Left colon (tissue), 2 donors: ENCODE measurements around the gene POR. TPM values are rescaled to one million over a fixed set of nuclear protein-coding genes. Genes with fewer than 3 reads are reported as not detected.

Experiments
- ATAC-seq: fragments of 200-7000 bp; cut with Tn5 transposase; one replicate; pipeline ENCODE4 v1.9.1; 2020; ENCODE audit warnings: mild to moderate bottlenecking, moderate library complexity
- DNase-seq, 2 donors: peaks; one replicate each; pipeline ENCODE4 v3.0.0-alpha.2; 2020
- intact Hi-C, 2 donors: fragments of 100-400 bp; cut with DNase I in 1 of 2; cut with micrococcal nuclease in 1 of 2; formaldehyde crosslinking; loops; one replicate each; pipeline versions ENCODE4 v1.11.2 to v1.14.0; 2022; cut with DNase I, micrococcal nuclease
- total RNA-seq, 2 donors: library from RNA; stranded (reverse); fragmentation: NEBNext Ultra II Directional; extraction: Animal tissue kit (Norgen Biotek cat#: 25700); gene quantifications; one replicate each; pipeline ENCODE4 v1.2.1, GENCODE V29; 2021
- donor health status: DM: no; HTN: no; CAD: no.
- donor health status: DM: yes; HTN: yes; CAD: no.

The POR gene
- total RNA-seq, 2 donors from 2014 or later, result 131 to 150 TPM

DNA sequence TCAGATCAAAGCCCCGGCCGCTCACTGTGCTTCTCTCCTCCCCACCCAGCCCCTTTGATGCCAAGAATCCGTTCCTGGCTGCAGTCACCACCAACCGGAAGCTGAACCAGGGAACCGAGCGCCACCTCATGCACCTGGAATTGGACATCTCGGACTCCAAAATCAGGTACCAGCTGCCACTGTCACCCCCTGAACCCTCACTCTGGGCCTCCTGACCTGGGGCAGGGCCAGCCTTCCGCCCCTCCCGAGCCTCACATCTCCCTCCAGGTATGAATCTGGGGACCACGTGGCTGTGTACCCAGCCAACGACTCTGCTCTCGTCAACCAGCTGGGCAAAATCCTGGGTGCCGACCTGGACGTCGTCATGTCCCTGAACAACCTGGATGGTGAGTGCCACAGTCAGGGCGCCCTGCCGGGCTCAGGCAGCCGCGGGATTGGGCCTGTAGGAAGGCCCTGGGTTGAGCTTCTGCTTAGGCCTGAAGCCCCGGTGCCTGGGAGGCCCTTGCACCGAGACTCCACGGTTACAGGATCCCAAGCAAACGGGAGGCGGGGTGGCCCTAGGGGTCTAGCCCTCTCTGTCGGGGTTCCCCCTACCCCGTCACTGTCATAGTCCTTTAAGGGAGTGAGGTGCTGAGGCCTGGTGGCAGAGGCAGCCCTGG lies 68.6 kb downstream of the POR start:
- ATAC-seq (no peak), DNase-seq (no peak)
- intact Hi-C loops, result no loop called here

DNA sequence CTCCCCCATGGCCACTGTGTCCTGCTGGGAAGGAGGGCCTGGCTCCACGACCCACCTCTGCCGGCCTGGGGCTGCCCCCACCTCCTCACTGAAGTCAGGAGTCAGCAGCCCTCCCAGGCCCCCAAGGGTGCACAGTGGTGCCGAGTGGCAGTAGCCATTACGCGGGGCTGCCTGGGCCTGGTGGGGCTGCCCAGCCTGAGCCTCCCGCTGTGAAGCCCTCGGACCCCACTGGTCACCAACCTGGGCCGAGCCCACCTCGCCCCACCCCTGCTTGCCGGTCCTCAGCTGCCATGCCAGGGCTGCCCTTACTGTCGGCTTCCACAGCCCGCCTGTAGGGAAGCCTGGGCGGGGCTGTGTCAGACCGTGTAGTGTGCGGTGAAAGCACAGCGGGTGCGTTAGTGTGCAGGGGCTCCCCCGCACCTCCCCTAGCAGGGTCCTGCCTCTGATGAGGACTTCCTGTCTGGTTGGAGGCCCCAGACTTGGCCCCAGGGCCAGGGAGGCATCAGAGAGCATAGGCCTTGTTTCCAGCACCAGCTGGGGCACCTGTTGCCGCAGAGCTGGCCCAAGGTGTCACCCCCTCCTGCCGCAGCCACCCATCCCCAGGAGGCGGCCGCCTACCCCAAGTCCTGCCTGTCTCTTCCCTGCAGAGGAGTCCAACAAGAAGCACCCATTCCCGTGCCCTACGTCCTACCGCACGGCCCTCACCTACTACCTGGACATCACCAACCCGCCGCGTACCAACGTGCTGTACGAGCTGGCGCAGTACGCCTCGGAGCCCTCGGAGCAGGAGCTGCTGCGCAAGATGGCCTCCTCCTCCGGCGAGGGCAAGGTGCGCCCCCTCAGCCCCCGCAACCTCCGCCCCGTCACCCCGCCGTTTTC lies 69.4 kb downstream of the POR start:
- intact Hi-C loops, result no loop called here
- no peak for DNase-seq
- no peak for ATAC-seq

DNA sequence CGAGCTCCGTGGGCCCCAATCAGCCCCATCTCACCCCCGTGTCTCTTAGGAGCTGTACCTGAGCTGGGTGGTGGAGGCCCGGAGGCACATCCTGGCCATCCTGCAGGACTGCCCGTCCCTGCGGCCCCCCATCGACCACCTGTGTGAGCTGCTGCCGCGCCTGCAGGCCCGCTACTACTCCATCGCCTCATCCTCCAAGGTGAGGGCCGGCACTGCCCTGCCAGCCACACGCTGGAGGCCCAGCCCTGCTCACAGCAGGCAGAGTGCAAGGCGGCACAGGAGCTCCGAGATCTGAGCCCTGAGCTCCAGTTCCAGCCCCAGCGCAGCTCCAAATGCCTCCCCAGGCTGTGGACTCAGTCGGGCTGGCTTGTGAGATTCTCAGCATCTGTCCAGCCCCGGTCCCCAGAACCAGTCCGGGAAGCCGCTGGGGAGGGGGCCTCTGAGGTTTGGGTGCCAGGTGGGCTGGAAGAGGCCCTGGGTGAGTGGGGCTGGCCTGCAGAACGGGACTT lies 70.1 kb downstream of the POR start:
- ATAC-seq (no peak), DNase-seq (no peak)
- intact Hi-C loops, result no loop called here

DNA sequence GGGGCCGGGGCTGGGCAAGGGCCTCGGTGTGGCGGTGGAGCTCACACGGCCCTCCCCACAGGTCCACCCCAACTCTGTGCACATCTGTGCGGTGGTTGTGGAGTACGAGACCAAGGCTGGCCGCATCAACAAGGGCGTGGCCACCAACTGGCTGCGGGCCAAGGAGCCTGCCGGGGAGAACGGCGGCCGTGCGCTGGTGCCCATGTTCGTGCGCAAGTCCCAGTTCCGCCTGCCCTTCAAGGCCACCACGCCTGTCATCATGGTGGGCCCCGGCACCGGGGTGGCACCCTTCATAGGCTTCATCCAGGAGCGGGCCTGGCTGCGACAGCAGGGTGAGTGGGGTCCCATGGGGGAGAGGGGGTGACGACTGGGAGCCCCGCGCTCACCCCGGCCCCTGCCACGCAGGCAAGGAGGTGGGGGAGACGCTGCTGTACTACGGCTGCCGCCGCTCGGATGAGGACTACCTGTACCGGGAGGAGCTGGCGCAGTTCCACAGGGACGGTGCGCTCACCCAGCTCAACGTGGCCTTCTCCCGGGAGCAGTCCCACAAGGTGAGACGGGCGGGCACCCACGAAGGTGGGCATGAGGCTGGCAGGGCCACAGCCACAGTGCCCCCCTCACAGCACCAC lies 70.7 kb downstream of the POR start:
- intact Hi-C loops, result no loop called here
- DNase-seq, result peak in 1 of 2 donors; percentile 64
- peak; percentile 64 for ATAC-seq

DNA sequence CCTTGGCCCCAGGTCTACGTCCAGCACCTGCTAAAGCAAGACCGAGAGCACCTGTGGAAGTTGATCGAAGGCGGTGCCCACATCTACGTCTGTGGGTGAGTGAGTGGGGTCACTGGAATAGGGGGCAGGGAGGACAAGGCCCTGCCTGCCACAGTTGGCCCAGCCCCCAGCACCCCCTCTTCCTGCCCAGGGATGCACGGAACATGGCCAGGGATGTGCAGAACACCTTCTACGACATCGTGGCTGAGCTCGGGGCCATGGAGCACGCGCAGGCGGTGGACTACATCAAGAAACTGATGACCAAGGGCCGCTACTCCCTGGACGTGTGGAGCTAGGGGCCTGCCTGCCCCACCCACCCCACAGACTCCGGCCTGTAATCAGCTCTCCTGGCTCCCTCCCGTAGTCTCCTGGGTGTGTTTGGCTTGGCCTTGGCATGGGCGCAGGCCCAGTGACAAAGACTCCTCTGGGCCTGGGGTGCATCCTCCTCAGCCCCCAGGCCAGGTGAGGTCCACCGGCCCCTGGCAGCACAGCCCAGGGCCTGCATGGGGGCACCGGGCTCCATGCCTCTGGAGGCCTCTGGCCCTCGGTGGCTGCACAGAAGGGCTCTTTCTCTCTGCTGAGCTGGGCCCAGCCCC lies 71.3 kb downstream of the POR start:
- intact Hi-C loops, result no loop called here
- ATAC-seq (peak; percentile 7), DNase-seq (no peak)

DNA sequence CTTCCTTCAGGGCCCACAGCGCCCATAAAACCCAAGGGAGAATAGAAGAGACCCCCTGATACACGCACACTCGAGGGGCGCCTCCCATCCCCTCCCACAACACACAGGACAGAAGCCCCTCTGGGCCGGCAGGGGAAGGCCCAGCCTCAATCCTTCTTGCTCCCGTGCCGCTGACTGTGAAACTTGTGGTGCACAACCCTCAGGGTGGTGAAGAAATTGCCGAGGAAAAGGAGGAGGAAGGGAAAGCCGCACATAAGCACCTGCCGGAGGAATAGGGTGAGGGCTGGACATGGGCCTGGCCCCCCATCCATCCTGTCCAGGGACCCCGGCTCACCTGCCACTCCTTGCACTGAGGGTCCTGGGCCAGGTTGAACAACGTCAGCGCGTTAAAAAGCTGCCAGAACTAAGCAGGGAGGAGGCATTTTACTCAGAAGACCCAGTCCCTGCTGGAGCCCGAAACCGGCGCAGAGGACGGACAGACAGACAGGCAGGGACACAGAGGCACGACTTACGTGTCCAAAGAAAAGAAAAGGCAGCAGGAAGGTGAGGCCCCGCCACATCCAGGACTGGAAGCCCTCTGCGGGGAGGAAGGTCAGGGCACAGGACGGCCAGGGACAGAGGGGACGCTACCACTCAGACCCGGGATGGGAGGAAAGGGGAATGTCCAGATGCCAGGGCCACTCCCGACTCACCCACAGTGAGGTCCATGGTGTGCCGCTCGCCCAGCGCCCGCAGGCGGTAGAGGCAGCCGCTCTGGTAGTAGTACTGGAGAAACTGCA lies 72.3 kb downstream of the POR start:
- ATAC-seq, result no peak

DNA sequence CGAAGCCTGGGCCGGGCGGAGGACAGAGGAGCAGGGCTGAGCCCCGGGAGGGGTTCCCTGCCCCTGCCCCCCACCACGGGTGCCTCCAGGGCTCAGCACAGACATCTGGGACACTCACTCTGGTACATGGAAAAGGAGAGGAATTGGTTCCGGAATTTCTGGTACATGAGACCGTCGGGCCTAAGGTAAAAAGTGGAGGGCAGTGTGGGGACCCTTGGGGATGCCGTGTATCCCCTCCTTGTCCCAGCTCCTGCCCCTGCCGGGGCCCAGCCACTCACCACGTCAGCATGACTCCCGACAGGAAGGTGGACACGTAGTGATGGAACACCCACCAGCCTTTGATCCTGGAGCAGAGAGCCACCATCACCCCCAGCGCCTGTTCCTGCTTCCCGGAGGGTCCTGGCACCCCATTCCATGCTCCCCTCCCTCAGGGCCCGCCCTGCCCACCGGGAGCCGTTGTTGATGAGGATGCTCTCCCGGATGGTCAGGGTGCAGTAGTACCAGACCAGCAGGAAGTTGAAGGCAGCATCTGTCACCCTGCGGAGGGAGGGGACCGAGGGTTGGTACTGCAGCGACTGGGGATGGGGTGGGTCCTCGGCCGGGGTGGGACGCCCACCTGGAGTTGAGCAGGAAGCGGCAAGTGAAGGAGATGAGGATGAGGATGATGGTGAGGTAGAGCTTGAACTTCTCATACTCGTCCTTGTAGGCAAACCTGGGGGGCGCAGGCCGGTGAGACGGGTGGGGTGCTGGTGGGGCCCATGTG lies 73.0 kb downstream of the POR start:
- no peak for ATAC-seq
- intact Hi-C loops, result no loop called here
- DNase-seq, result no peak

More for the DNA sequence above, 72.3 kb downstream of the POR start:
- no peak for DNase-seq
- intact Hi-C loops, result no loop called here

DNA sequence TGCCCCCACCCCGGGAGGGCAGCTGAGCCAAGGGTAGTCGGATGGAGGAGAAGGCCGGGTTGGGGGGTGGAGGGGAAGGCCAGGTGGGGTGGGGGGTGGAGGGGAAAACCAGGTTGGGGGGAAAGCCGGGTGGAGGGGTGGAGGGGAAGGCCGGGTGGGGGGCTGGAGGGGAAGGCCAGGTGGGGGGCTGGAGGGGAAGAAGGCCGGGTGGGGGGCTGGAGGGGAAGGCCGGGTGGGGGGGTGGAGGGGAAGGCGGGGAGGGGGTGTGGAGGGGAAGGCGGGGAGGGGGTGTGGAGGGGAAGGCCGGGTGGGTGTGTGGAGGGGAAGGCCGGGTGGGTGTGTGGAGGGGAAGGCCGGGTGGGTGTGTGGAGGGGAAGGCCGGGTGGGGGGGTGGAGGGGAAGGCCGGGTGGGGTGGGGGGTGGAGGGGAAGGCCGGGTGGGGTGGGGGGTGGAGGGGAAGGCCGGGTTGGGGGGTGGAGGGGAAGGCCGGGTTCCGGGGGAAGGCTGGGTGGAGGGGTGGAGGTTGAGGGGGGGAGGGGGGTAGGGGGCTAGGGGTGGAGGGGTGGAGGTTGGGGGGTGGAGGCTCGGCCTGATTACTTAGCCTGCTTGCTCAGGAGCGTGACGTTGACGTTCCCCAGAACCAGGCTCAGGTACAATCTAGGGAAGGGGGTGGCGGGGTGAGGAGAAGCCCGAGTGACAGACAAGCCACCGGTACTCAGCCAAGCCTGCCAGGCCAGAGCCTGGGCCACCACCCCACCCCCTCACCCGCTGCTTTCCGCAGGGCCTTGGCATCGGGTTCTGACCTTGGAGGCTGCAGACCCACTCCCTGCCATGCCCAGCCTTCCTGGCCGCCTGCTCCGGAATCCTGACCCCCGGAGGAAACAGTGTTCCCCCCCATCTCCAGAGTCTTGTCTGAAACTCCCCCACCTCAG lies 73.9 kb downstream of the POR start:
- intact Hi-C loops, result no loop called here
- no peak for DNase-seq
- ATAC-seq, result no peak

DNA sequence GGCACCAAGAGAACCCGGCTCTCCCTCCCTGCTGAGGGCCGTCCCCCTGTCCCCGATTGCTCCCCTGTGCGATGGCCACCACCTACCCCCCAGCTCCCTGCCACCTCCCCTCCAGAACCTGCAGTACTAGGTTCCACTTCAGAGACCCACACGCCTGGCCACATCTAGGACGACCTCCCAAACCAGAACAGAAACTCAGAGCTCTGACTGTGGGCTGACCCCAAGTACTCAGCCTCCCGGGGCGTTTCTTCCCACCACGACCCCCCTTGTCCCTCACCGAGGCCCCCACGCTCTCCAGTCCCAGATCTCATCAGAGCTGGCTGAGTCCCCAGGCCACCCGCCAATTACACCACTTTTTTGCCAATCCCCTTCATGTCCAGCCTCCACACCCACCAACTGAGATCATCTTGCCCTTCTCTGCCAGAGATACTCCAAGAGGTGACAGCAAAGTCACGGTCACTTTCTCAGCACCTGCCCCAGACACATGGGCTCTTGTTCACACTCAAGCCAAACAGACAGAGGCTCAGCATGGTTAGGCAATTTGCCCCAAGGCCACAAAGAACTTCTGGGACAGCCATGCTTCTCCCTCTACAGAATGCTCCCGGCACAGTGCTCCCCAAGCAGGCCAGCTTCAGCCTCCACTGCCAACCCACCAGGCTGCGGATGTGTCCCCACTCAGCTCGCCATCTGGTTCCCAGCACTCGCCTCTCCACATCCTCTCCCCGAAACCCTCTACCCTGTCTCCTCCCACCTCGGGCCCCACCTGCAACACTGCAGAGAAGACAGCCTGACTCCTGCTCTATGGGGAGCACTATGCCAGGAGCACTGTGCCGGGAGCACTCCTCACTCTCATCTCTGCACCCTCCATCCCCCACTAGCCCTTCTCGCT lies 74.8 kb downstream of the POR start:
- intact Hi-C loops, result no loop called here
- DNase-seq (no peak), ATAC-seq (no peak)

DNA sequence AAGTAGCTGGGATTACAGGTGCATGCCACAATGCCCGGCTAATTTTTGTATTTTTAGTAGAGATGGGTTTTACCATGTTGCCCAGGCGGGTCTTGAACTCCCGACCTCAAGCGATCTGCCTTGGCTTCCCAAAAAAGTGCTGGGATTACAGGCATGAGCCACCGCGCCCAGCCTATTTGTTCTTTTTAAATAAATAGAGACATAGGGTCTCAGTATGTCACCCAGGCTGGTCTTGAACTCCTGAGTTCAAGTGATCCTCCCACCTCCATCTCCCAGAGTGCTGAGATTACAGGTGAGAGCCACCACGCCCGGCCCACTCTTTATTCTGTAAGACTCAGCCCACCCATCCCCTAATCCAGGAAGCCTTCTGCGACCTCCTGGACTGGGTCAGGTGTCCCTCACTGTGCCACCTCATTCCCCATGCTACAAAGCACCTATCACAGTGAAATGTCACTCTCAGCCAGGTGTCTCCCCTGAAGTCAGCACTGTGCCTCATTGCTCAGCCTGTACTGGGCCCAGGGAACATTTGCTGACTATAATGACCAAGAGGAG lies 76.7 kb downstream of the POR start:
- no peak for ATAC-seq
- DNase-seq, result no peak
- intact Hi-C loops, result no loop called here

DNA sequence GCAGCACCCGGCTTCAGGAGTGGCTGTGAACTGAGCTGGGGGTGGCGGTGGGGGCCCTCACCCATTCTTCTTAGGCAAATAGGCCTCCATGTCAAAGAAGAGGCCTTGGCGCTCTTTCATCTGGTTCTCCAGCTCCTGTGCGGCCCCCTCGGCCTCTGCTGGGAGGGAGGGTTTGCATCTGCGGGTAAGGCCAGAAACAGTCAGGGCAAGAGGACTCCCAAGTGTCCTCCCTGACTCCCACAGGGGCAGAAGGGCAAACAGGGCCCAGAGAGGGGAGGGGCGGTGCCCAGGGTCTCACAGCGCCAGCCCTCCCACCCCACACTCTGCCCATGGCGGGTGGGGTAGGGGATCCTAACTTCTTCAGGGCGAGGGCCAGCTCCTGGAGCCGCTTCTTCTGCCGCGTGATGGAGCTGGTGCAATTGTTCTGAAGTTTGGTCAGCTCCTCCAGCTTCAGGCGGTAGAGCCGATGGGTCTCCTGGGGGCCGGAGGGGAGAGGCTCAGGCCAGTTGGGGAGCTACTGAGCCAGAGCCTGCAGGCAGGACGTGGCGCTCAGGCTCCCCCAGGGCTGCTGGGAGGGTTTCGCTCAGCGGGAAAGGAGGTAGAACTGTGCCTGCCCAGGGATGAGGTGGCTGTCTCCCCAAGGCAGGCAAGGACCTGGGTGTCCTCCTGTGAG lies 77.3 kb downstream of the POR start:
- ATAC-seq, result no peak
- intact Hi-C loops, result no loop called here
- DNase-seq, result no peak

DNA sequence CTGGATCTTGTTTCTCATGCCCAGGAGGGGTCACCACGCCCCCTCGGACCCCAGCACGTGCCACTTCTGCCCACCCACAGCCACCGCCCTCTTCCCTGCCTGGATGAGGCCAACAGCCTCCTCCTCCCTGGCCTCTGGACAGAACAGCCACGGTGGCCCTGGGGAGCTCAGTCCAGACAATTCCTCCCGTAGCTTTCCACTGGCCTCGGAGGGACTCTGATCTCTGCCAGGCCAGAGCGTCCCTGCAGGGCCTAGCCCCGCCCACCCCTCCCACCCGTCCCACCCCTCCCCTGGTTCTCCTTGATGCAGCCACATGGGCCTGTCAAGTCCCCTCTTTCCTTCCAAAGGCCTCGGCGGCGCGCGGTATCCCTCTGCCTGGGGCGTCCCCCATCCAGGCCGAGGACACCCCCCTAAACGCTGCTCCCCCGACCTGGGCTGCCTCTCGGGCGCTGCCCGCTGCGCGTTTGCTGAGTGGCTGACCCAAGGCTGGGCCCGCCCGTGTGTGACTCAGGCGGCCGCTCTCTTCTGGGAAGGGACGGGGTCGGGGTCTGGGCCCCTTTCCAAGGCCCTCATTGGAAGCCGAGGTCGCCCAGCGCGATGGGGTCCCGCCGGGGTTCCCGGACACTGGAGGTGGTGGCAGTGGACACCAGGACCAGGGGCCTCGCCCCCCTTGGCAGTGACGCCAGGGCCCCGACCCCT lies 78.9 kb downstream of the POR start:
- ATAC-seq, result peak; percentile 52
- DNase-seq, result peak; percentile 67 to 72
- intact Hi-C loops, result no loop called here

DNA sequence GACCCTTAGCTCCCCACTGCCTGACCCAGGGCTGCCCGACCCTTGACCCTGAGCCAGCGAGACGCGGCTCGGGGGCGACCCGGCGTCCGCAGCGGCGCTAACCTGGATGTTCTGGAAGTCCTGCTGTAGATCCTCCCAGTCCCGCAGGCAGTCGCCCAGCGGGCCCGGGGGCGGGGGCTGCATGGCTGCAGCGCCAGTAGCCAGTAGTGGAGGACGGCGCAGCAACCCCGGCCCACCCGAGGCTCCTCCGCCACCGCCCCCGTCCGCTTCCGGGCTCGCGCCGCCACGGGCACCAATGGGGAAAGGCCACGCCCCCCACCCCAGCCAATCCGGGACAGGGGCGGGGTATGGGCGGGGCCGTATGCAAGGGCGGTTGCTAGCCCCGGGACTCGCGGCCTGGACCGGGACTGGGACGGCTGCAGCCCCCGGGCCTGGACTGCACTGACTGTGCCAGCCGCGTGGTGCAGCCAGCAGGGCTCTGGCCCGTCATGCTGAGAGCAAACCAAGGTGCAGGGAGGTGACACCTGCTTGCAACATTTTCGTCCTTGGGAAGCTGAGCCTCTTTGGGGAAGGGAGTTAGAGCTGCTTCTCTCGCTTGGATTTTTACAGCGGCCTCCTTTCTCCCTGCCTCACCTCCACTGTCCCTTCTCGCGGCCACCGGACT lies 79.6 kb downstream of the POR start, which contains the start of gene TMEM120A:
Gene TMEM120A (minus strand): TSS at position 208 of the 664 bp plus-strand sequence. CDS start 25 bp downstream, at position 183.
- ATAC-seq, result peak; percentile 92
- peak; percentile 96 to 99 for DNase-seq
- intact Hi-C loops, result no loop called here

DNA sequence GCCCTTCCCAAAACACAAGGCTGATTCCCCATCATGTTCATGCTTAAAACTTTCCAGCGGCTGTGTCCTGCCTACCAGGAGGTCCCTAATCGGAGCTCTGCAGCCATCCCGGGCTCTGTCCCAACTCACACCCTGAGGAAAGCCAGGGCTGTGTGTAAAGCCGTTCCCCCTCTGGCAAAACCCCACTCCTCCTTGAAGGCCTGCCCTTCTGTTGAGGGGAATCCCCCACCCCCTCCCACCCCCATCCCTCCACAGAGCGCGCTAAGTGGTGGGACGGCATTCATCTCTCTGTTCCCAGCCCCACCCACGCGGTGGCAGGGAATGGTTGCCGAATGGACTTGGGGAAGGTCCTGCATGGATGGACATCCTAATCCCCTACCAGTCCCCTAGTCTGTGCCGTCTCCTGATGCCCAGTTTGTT lies 80.1 kb downstream of the POR start:
- no peak for ATAC-seq
- DNase-seq, result peak in 1 of 2 donors; percentile 44
- intact Hi-C loops, result no loop called here
